ENCODE measurements around the gene SYPL2.

The SYPL2 gene

GRCh38 chr1:109513110-109513710, 46.9 kb downstream of the SYPL2 start:
- Histone ChIP-seq H3K27me3 (ENCODE audit: control insufficient read depth, low read length) (peaks cover 28% of the 10 kb centered on the region), H3K4me2 (ENCODE audit: low read length) (no peak overlapping the region), H3K9me3 (ENCODE audit: control insufficient read depth, insufficient read depth, low read length) (no peaks in the 10 kb centered on the region), H3K4me1 (ENCODE audit: control insufficient read depth, low read length) (peaks cover 6% of the 10 kb centered on the region), H3K4me3 (ENCODE audit: low read length) (no peak overlapping the region), H3K79me2 (ENCODE audit: control insufficient read depth, low read length) (no peaks in the 10 kb centered on the region), H3K36me3 (ENCODE audit: control insufficient read depth, low read length) (no peaks in the 10 kb centered on the region), H3K9me2 (replicated peaks; ENCODE audit: control insufficient read depth, low read length) (no peaks in the 10 kb centered on the region), H4K20me1 (ENCODE audit: control insufficient read depth, insufficient read depth, low read depth, low read length) (no peaks in the 10 kb centered on the region), H3F3A (ENCODE audit: control insufficient read depth, insufficient read depth) (no peaks in the 10 kb centered on the region), H3K27ac (ENCODE audit: low read depth, low read length) (no peak overlapping the region)
- TF ChIP-seq EZH2phosphoT487 (IDR thresholded peaks at IDR 0.05; ENCODE audit: borderline replicate concordance, low read length) (no peak), CTCF (IDR thresholded peaks at IDR 0.05; ENCODE audit: low read depth, low read length, poor library complexity, severe bottlenecking) (no peak)

DNA sequence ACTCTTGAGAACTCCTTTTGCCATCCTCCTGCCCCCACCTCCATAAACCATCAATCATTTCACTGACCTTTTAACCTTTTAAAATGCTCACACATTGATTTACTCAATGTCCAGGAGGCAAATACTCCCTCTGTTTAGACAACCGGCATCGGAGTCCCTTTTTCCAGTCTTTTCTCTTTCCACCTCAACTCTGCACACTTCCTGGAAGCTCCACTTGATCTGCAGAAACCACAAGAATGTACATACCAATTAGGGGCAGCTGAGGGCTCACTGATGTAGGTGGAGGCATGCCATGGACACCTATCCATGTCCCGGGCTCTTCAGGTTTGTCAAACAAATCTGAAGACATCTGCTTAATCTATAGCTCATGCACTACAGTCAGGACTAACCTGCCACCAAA, 48.5 kb downstream of the SYPL2 start:
- no peak for TF ChIP-seq EZH2phosphoT487 (IDR thresholded peaks at IDR 0.05; ENCODE audit: borderline replicate concordance, low read length)
- TF ChIP-seq CTCF (IDR thresholded peaks at IDR 0.05; ENCODE audit: low read depth, low read length, poor library complexity, severe bottlenecking): no peak
- Histone ChIP-seq H3F3A (ENCODE audit: control insufficient read depth, insufficient read depth) (no peaks in the 10 kb centered on the region), H4K20me1 (ENCODE audit: control insufficient read depth, insufficient read depth, low read depth, low read length) (no peaks in the 10 kb centered on the region), H3K27me3 (ENCODE audit: control insufficient read depth, low read length) (peaks cover 17% of the 10 kb centered on the region), H3K79me2 (ENCODE audit: control insufficient read depth, low read length) (no peaks in the 10 kb centered on the region), H3K4me3 (ENCODE audit: low read length) (no peak overlapping the region), H3K4me2 (ENCODE audit: low read length) (no peak overlapping the region), H3K9me2 (replicated peaks; ENCODE audit: control insufficient read depth, low read length) (no peaks in the 10 kb centered on the region), H3K4me1 (ENCODE audit: control insufficient read depth, low read length) (peaks cover 4% of the 10 kb centered on the region), H3K27ac (ENCODE audit: low read depth, low read length) (no peak overlapping the region), H3K9me3 (ENCODE audit: control insufficient read depth, insufficient read depth, low read length) (no peaks in the 10 kb centered on the region), H3K36me3 (ENCODE audit: control insufficient read depth, low read length) (no peaks in the 10 kb centered on the region)

- H3K27ac ChIP-seq (ENCODE audit: low read depth, low read length): no peak overlapping the region
- H3K4me1 ChIP-seq (ENCODE audit: control insufficient read depth, low read length): no peaks in the 10 kb centered on the region
- H3F3A ChIP-seq (ENCODE audit: control insufficient read depth, insufficient read depth): no peaks in the 10 kb centered on the region
- H3K9me2 ChIP-seq (replicated peaks; ENCODE audit: control insufficient read depth, low read length): no peaks in the 10 kb centered on the region
- TF ChIP-seq EZH2phosphoT487 (IDR thresholded peaks at IDR 0.05; ENCODE audit: borderline replicate concordance, low read length): no peak
- no peak for TF ChIP-seq CTCF (IDR thresholded peaks at IDR 0.05; ENCODE audit: low read depth, low read length, poor library complexity, severe bottlenecking)
- no peaks in the 10 kb centered on the region for H3K79me2 ChIP-seq (ENCODE audit: control insufficient read depth, low read length)
- no peak overlapping the region for H3K4me2 ChIP-seq (ENCODE audit: low read length)
- no peak overlapping the region for H3K4me3 ChIP-seq (ENCODE audit: low read length)
- no peaks in the 10 kb centered on the region for H3K36me3 ChIP-seq (ENCODE audit: control insufficient read depth, low read length)
- no peaks in the 10 kb centered on the region for H4K20me1 ChIP-seq (ENCODE audit: control insufficient read depth, insufficient read depth, low read depth, low read length)
- no peaks in the 10 kb centered on the region for H3K9me3 ChIP-seq (ENCODE audit: control insufficient read depth, insufficient read depth, low read length)
- H3K27me3 ChIP-seq (ENCODE audit: control insufficient read depth, low read length): peaks cover 7% of the 10 kb centered on the region
Measured at GRCh38 chr1:109516872-109517271, 50.5 kb downstream of the SYPL2 start.
